GM19468 (cell line): ENCODE data around the gene HMCES.
"Not testable (repeated sequence)": the region's sequence is repeated elsewhere in the genome, so short reads cannot be mapped to it uniquely, and the experiment has no call there.

Experiments used
- ATAC-seq: cut with Tn5 transposase; IDR thresholded peaks from one replicate; pipeline ENCODE4 v1.9.1; 2021; ENCODE audit warnings: mild to moderate bottlenecking, moderate library complexity, moderate number of reproducible peaks; ENCODE audit not compliant: unreplicated experiment; ENCODE audit errors: extremely low read depth

The HMCES gene

GRCh38 chr3:129343643-129344360, 65.1 kb downstream of the HMCES start:
- ATAC-seq = no peak

- ATAC-seq = no peak
These were observed 66.0 kb downstream of the HMCES start for GRCh38 chr3:129344540-129345220.

GRCh38 chr3:129345281-129345680, 66.6 kb downstream of the HMCES start:
- ATAC-seq = no peak

GRCh38 chr3:129345971-129346370, 67.3 kb downstream of the HMCES start:
- no peak for ATAC-seq

GRCh38 chr3:129346695-129347457, 68.2 kb downstream of the HMCES start:
- ATAC-seq = no peak

GRCh38 chr3:129347458-129347845, 68.8 kb downstream of the HMCES start:
- no peak for ATAC-seq

- no peak for ATAC-seq
These were observed 70.1 kb downstream of the HMCES start for GRCh38 chr3:129348734-129349133.

- ATAC-seq = not testable (repeated sequence)
These were observed 70.5 kb downstream of the HMCES start for GRCh38 chr3:129349169-129349568.

- no peak for ATAC-seq
These were observed 71.1 kb downstream of the HMCES start for GRCh38 chr3:129349791-129350190.

GRCh38 chr3:129352045-129352444, 73.4 kb downstream of the HMCES start:
- ATAC-seq = no peak

GRCh38 chr3:129352650-129353588, 74.2 kb downstream of the HMCES start:
- ATAC-seq = no peak

GRCh38 chr3:129353589-129353941, 74.9 kb downstream of the HMCES start:
- no peak for ATAC-seq
